Astrocyte (in vitro differentiated cells and primary cell): ENCODE data around the gene LAMA5.
A peak's percentile ranks its signal among the peaks of the same experiment; 100 is the strongest.

Experiments used
- CTCF ChIP-seq: IDR thresholded peaks from 2 replicates; pipeline ENCODE4 v1.5.1; 2011; ENCODE audit warnings: low read depth, mild to moderate bottlenecking, inconsistent platforms, low read length, moderate library complexity; ENCODE audit not compliant: insufficient read depth
- EZH2 ChIP-seq: IDR thresholded peaks from 2 replicates; pipeline ENCODE4 v1.6.1; 2012; ENCODE audit warnings: mild to moderate bottlenecking, low read length, inconsistent platforms; ENCODE audit not compliant: insufficient read depth

GRCh38 chr20:62367633-62368391 is 700 bp upstream of the LAMA5 start:
- no peak for TF ChIP-seq CTCF
- peak; percentile 82 for TF ChIP-seq EZH2
